Chondrocyte (in vitro differentiated cells): Measurements from ENCODE around the gene ACACA. TPM values are rescaled to one million over a fixed set of nuclear protein-coding genes. Genes with fewer than 3 reads are reported as not detected.
A peak's percentile ranks its signal among the peaks of the same experiment; 100 is the strongest.

Experiments
- DNase-seq: peaks from one replicate; pipeline ENCODE4 v3.0.0; 2021; ENCODE audit warnings: mixed read lengths, low spot score
- H3K27ac Mint-ChIP-seq: one replicate; pipeline ENCODE4 v1.8.0; 2021; ENCODE audit warnings: mild to moderate bottlenecking, moderate library complexity, mixed read lengths; ENCODE audit not compliant: unreplicated experiment
- H3K27me3 Mint-ChIP-seq: 2 replicates; pipeline ENCODE4 v1.8.0; 2021; ENCODE audit warnings: low read depth, mixed read lengths
- H3K36me3 Mint-ChIP-seq: 2 replicates; pipeline ENCODE4 v1.8.0; 2021; ENCODE audit warnings: low read depth, mixed read lengths
- H3K4me1 Mint-ChIP-seq: 2 replicates; pipeline ENCODE4 v1.8.0; 2021; ENCODE audit warnings: low read depth, mild to moderate bottlenecking, mixed read lengths
- H3K4me3 Mint-ChIP-seq: one replicate; pipeline ENCODE4 v1.8.0; 2021; ENCODE audit warnings: mild to moderate bottlenecking, moderate library complexity, mixed read lengths; ENCODE audit not compliant: unreplicated experiment
- H3K9me3 Mint-ChIP-seq: 2 replicates; pipeline ENCODE4 v1.8.0; 2021; ENCODE audit warnings: low read depth, mixed read lengths
- CTCF ChIP-seq: fragments of 200-600 bp; sonication (generic); IDR thresholded peaks from 2 replicates; pipeline ENCODE4 v1.5.0; 2021; ENCODE audit warnings: antibody characterized with exemption, mild to moderate bottlenecking, moderate library complexity
- total RNA-seq: library from RNA; stranded (reverse); gene quantifications from 3 replicates; pipeline ENCODE4 v1.2.1, GENCODE V29; 2021

The ACACA gene
- total RNA-seq, 1 donor from 2014 or later: 77.1 TPM

GRCh38 chr17:37344519-37344918 is 62.1 kb downstream of the ACACA start:
- Mint-ChIP-seq H3K9me3 (peaks cover 3% of the 10 kb centered on the region), H3K36me3 (peaks cover 6% of the 10 kb centered on the region)

GRCh38 chr17:37342589-37342988 is 64.0 kb downstream of the ACACA start:
- Mint-ChIP-seq H3K27ac (no peak overlapping the region), H3K4me1 (peaks cover 9% of the 10 kb centered on the region), H3K4me3 (no peak overlapping the region), H3K36me3 (peaks cover 6% of the 10 kb centered on the region), H3K9me3 (peaks cover 3% of the 10 kb centered on the region), H3K27me3 (no peaks in the 10 kb centered on the region)
- DNase-seq: no peak
- no peak for TF ChIP-seq CTCF

More at GRCh38 chr17:37344519-37344918, 62.1 kb downstream of the ACACA start:
- Mint-ChIP-seq H3K4me1 (peaks cover 1% of the 10 kb centered on the region), H3K4me3 (no peak overlapping the region), H3K27me3 (no peaks in the 10 kb centered on the region), H3K27ac (no peak overlapping the region)
- TF ChIP-seq CTCF: no peak
- DNase-seq: no peak

- no peak overlapping the region for H3K4me3 Mint-ChIP-seq
- H3K27me3 Mint-ChIP-seq: no peaks in the 10 kb centered on the region
- peaks cover 9% of the 10 kb centered on the region for H3K4me1 Mint-ChIP-seq
- H3K9me3 Mint-ChIP-seq: no peaks in the 10 kb centered on the region
- TF ChIP-seq CTCF: no peak
- no peak for DNase-seq
- H3K36me3 Mint-ChIP-seq: peaks cover 4% of the 10 kb centered on the region
- no peak overlapping the region for H3K27ac Mint-ChIP-seq
Observed at GRCh38 chr17:37340804-37341203, 65.8 kb downstream of the ACACA start.

GRCh38 chr17:37339321-37339720 is 67.3 kb downstream of the ACACA start:
- Mint-ChIP-seq H3K4me1 (peaks cover 9% of the 10 kb centered on the region), H3K9me3 (no peaks in the 10 kb centered on the region), H3K27ac (peak overlapping the region; percentile 52), H3K4me3 (no peak overlapping the region), H3K27me3 (no peaks in the 10 kb centered on the region), H3K36me3 (no peaks in the 10 kb centered on the region)
- no peak for TF ChIP-seq CTCF
- DNase-seq: no peak

GRCh38 chr17:37338847-37339246 is 67.8 kb downstream of the ACACA start:
- TF ChIP-seq CTCF: no peak
- no peak for DNase-seq
- Mint-ChIP-seq H3K36me3 (no peaks in the 10 kb centered on the region), H3K27me3 (no peaks in the 10 kb centered on the region), H3K4me3 (no peak overlapping the region), H3K9me3 (no peaks in the 10 kb centered on the region), H3K4me1 (peaks cover 9% of the 10 kb centered on the region), H3K27ac (peak overlapping the region; percentile 70)
